ENCODE data around the gene GRIK2. TPM values are rescaled to one million over a fixed set of nuclear protein-coding genes. Genes with fewer than 3 reads are reported as not detected.
A peak's percentile ranks its signal among the peaks of the same experiment; 100 is the strongest.

GRIK2 gene
- total and polyA plus RNA-seq, 8 donors: 0.61 to 3.5 (median 2.4) TPM

DNA sequence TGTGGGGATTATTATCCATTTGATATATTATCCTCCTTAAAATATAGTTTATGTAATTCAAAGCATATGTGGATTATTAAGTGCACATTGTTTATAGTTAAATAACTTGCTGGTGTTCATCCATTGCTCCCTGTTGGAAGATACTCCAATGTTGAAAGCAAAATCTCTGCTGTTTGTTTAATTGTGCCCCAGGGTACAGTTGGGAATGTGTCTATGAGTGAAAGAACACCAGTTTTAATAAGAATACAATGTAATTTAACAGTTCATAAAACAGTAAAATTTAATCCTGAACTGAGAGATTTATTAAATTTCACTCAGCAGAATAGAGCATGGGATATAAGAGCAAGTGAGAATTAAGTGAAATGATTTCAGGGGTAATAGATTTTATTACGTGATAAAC lies 364.9 kb downstream of the GRIK2 start:
- Histone ChIP-seq H3K4me1 (no peaks in the 10 kb centered on the region), H3K36me3 (no peaks in the 10 kb centered on the region), H3K27ac (no peak overlapping the region), H3K27me3 (no peaks in the 10 kb centered on the region), H3K4me3 (no peak overlapping the region), H3K9me3 (no peaks in the 10 kb centered on the region)
- no peak for FAIRE-seq
- no peak for TF ChIP-seq CTCF (IDR thresholded peaks at IDR 0.05)
- no peak for DNase-seq
- ATAC-seq: no peak
- 73 to 77% methylated on average over 1 of the region's 1 CpG for WGBS, 2 donors
- intact Hi-C loops (cut with DNase I): no loop called here

GRCh38 chr6:101760843-101761621 lies 367.5 kb downstream of the GRIK2 start:
- Histone ChIP-seq H3K4me1 (no peaks in the 10 kb centered on the region), H3K27ac (no peak overlapping the region), H3K4me3 (no peak overlapping the region), H3K9me3 (no peaks in the 10 kb centered on the region), H3K27me3 (no peaks in the 10 kb centered on the region), H3K36me3 (no peaks in the 10 kb centered on the region)
- FAIRE-seq: no peak
- no peak for DNase-seq
- peak in 2 of 4 donors; percentile 50 to 51 for ATAC-seq
- intact Hi-C loops (cut with DNase I): no loop called here
- no peak for TF ChIP-seq CTCF (IDR thresholded peaks at IDR 0.05)

- no peak for TF ChIP-seq CTCF (IDR thresholded peaks at IDR 0.05)
- Histone ChIP-seq H3K36me3 (no peaks in the 10 kb centered on the region), H3K4me3 (no peak overlapping the region), H3K27ac (no peak overlapping the region), H3K27me3 (no peaks in the 10 kb centered on the region), H3K9me3 (no peaks in the 10 kb centered on the region), H3K4me1 (no peaks in the 10 kb centered on the region)
- 27 to 36% methylated on average over 3 of the region's 3 CpGs for WGBS, 2 donors
- no peak for FAIRE-seq
- no peak for ATAC-seq
- intact Hi-C loops (cut with DNase I): no loop called here
- no peak for DNase-seq
These were observed 369.3 kb downstream of the GRIK2 start for GRCh38 chr6:101762851-101763250.

- H3K4me1 ChIP-seq: no peaks in the 10 kb centered on the region
- FAIRE-seq (no peak), ATAC-seq (no peak), DNase-seq (no peak)
- no peak overlapping the region for H3K27ac ChIP-seq
- intact Hi-C loops (cut with DNase I): no loop called here
- no peaks in the 10 kb centered on the region for H3K36me3 ChIP-seq
- no peaks in the 10 kb centered on the region for H3K27me3 ChIP-seq
- TF ChIP-seq CTCF (IDR thresholded peaks at IDR 0.05): no peak
- no peak overlapping the region for H3K4me3 ChIP-seq
- 78 to 87% methylated on average over 1 of the region's 1 CpG for WGBS, 2 donors
- H3K9me3 ChIP-seq: no peaks in the 10 kb centered on the region
These were observed 371.8 kb downstream of the GRIK2 start for GRCh38 chr6:101765281-101765680.

DNA sequence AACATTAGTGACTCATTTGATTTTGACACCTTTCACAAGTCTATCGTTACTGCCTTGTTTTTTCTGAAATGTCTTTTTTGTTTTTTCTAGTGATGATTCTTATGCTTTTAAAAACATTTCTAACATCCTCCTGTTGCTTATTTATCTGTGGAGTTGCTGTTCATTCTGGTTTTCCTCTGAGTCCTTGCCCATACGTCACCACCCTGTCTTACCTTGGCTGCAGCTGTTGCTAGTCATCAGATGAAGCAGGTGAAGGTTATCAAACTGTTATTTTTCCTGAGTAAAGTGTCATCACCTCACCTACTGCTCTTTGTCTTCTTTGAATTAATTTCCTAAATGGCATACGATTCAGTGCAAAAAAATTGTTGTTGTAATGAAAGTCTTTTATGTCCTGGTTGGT lies 376.6 kb downstream of the GRIK2 start:
- no peak for DNase-seq

More for the DNA sequence above, 376.6 kb downstream of the GRIK2 start:
- no peaks in the 10 kb centered on the region for H3K9me3 ChIP-seq
- no peaks in the 10 kb centered on the region for H3K27me3 ChIP-seq
- no peak for ATAC-seq
- intact Hi-C loops (cut with DNase I): no loop called here
- no peaks in the 10 kb centered on the region for H3K36me3 ChIP-seq
- WGBS, 2 donors: 52 to 60% methylated on average over 3 of the region's 3 CpGs
- H3K27ac ChIP-seq: no peak overlapping the region
- FAIRE-seq: no peak
- H3K4me3 ChIP-seq: no peak overlapping the region
- H3K4me1 ChIP-seq: no peaks in the 10 kb centered on the region
- no peak for TF ChIP-seq CTCF (IDR thresholded peaks at IDR 0.05)

All from pancreas (tissue), 10 donors.